K562 (cell line): ENCODE measurements around the gene GPC3. TPM values are rescaled to one million over a fixed set of nuclear protein-coding genes. Genes with fewer than 3 reads are reported as not detected.

Experiments used
- ATAC-seq: fragments of 200-7000 bp; cut with Tn5 transposase; 3 replicates; pipeline ENCODE4 v1.9.1; 2020; ENCODE audit warnings: moderate library complexity
- BruUV-seq: library from RNA; stranded (reverse); fragments of 400-500 nt; replicated peaks from 2 replicates; lab custom pipeline; 2021; lab: Mats Ljungman, UMichigan
- CTCF ChIA-PET: fragments of 300-600 bp; formaldehyde crosslinking; extraction: SDS; loops from one replicate; lab custom pipeline; 2021; ENCODE audit warnings: low intra/inter-chr PET ratio; lab: Yijun Ruan, JAX
- POLR2A ChIA-PET: fragments of 300-600, 350-650 bp; sonication (Branson Sonifier 250); formaldehyde crosslinking; extraction: SDS; loops from one replicate; lab custom pipeline; 2021; ENCODE audit warnings: antibody characterized with exemption, inconsistent platforms; lab: Yijun Ruan, JAX
- DNase-seq, 4 experiments: peaks; one replicate each; pipeline versions ENCODE4 v3.0.0 to v3.0.0-alpha.2; 2011 to 2018; ENCODE audit warnings: low spot score in 3 of 4, mixed read lengths in 3 of 4; ENCODE audit errors: extremely low read depth in 1 of 4
- FAIRE-seq: peaks from 2 replicates; lab custom pipeline; 2011; peaks lifted over from hg19 to GRCh38; lab: Jason Lieb, UNC
- H2AFZ ChIP-seq: 2 replicates; pipeline ENCODE4 v1.6.0; 2011; ENCODE audit warnings: low read depth, low read length, control low read depth, inconsistent platforms
- H3K27ac ChIP-seq: fragments of 200-600 bp; 3 replicates; pipeline ENCODE4 v1.8.0; 2011; ENCODE audit warnings: low read depth, mild to moderate bottlenecking, control low read depth, inconsistent platforms, low read length, moderate library complexity, mixed read lengths; ENCODE audit errors: extremely low read depth
- H3K27me3 ChIP-seq, 2 experiments: fragments of 300-600 bp in 1 of 2; 2 replicates in 1 of 2; 3 replicates in 1 of 2; pipeline versions ENCODE4 v1.6.0 to v1.8.0; 2011; ENCODE audit warnings: inconsistent platforms in 2 of 2, low read length in 2 of 2, mild to moderate bottlenecking in 1 of 2, mixed read lengths in 1 of 2, moderate library complexity in 1 of 2; ENCODE audit not compliant: control insufficient read depth in 2 of 2, insufficient read depth in 2 of 2
- H3K36me3 ChIP-seq: fragments of 300-600 bp; 3 replicates; pipeline ENCODE4 v1.8.0; 2011; ENCODE audit warnings: mild to moderate bottlenecking, low read length, inconsistent platforms; ENCODE audit not compliant: control insufficient read depth, insufficient read depth
- H3K4me1 ChIP-seq, 2 experiments: fragments of 200-600 bp in 1 of 2; replicated peaks in 1 of 2; 2 replicates in 1 of 2; 3 replicates in 1 of 2; pipeline versions ENCODE4 v1.5.1 to v1.8.0; 2011; ENCODE audit warnings: inconsistent platforms in 2 of 2, low read length in 2 of 2, mild to moderate bottlenecking in 1 of 2, mixed read lengths in 1 of 2, moderate library complexity in 1 of 2; ENCODE audit not compliant: control insufficient read depth in 2 of 2, insufficient read depth in 2 of 2
- H3K4me2 ChIP-seq: 2 replicates; pipeline ENCODE4 v1.6.1; 2011; ENCODE audit warnings: low read length, control low read depth, inconsistent platforms, mixed read lengths; ENCODE audit not compliant: insufficient read depth
- H3K4me3 ChIP-seq: fragments of 200-600 bp; sonication (generic), shearing (Covaris generic); 2 replicates; pipeline ENCODE4 v1.5.1; 2016; ENCODE audit warnings: control low read depth, inconsistent platforms
- H3K79me2 ChIP-seq: fragments of 200-600 bp; 3 replicates; pipeline ENCODE4 v1.8.0; 2011; ENCODE audit warnings: low read length, inconsistent platforms; ENCODE audit not compliant: control insufficient read depth, insufficient read depth
- H3K9ac ChIP-seq, 2 experiments: 2 replicates each; pipeline versions ENCODE4 v1.6.0 to v1.6.1; 2011; ENCODE audit warnings: low read depth in 2 of 2, low read length in 2 of 2, control low read depth in 1 of 2, inconsistent platforms in 1 of 2, mild to moderate bottlenecking in 1 of 2, mixed read lengths in 1 of 2; ENCODE audit not compliant: insufficient read depth in 1 of 2
- H3K9me1 ChIP-seq: one replicate; pipeline ENCODE4 v1.6.0; 2011; ENCODE audit warnings: inconsistent platforms, mild to moderate bottlenecking, low read length, moderate library complexity; ENCODE audit not compliant: control insufficient read depth, insufficient read depth
- H3K9me3 ChIP-seq: replicated peaks from 2 replicates; pipeline ENCODE4 v1.5.1; 2011; ENCODE audit warnings: low read depth, low read length, inconsistent platforms; ENCODE audit not compliant: control insufficient read depth, insufficient read depth
- H4K20me1 ChIP-seq: replicated peaks from 2 replicates; pipeline ENCODE4 v1.6.1; 2011; ENCODE audit warnings: low read length, inconsistent platforms, mixed read lengths; ENCODE audit not compliant: control insufficient read depth, insufficient read depth
- C11orf30 ChIP-seq: fragments of 450-650 bp; IDR thresholded peaks from 2 replicates; pipeline ENCODE4 v1.6.1; 2016; ENCODE audit warnings: low read depth, mild to moderate bottlenecking
- DMBX1 ChIP-seq: fragments of 250-450 bp; sonication (Bioruptor Pico); IDR thresholded peaks from 2 replicates; pipeline ENCODE4 v1.8.0; 2022; ENCODE audit warnings: inconsistent platforms, mild to moderate bottlenecking, moderate library complexity, borderline replicate concordance
- MAFF ChIP-seq: IDR thresholded peaks from 2 replicates; pipeline ENCODE4 v1.6.1; 2012; ENCODE audit warnings: low read length, improper control_type of control experiment
- NFIX ChIP-seq: fragments of 250-450 bp; sonication (Bioruptor Pico); IDR thresholded peaks from 2 replicates; pipeline ENCODE4 v1.4.0; 2020; ENCODE audit warnings: low read depth, mild to moderate bottlenecking, moderate library complexity
- NR4A1 ChIP-seq, 2 experiments: fragments of 250-450 bp in 1 of 2; fragments of 450-650 bp in 1 of 2; sonication (Bioruptor Pico) in 1 of 2; IDR thresholded peaks; 2 replicates each; pipeline versions ENCODE4 v1.4.0 to v1.6.1; 2016 to 2020; ENCODE audit warnings: mild to moderate bottlenecking in 2 of 2, missing compliant biosample characterization in 1 of 2, missing genetic modification characterization in 1 of 2, moderate library complexity in 1 of 2
- PHB ChIP-seq: fragments of 250-450 bp; sonication (Bioruptor Pico); IDR thresholded peaks from 2 replicates; pipeline ENCODE4 v1.5.0; 2021
- SRSF9 ChIP-seq: fragments of 200-400 bp; formaldehyde crosslinking; IDR thresholded peaks from 2 replicates; pipeline ENCODE4 v1.6.1; 2017; ENCODE audit warnings: low read depth, low read length, borderline replicate concordance
- WGBS: fragments of 100-300 bp; shearing (Covaris generic); methylation state at CpG from one replicate; pipeline ENCODE4 v1.1.6; 2016; ENCODE audit warnings: low coverage, mixed read lengths; ENCODE audit not compliant: insufficient coverage; ENCODE audit errors: missing lambda C conversion rate; 5-methylcytosine and 5-hydroxymethylcytosine counted together
- in situ Hi-C: fragments of 300-500 bp; cut with MboI; formaldehyde crosslinking; loops from 4 replicates; pipeline ENCODE4 v1.15.0; 2018; ENCODE audit warnings: inconsistent platforms, mixed read lengths
- intact Hi-C: fragments of 100-400 bp; cut with micrococcal nuclease; formaldehyde crosslinking; loops from 2 replicates; pipeline ENCODE4 v1.14.2; 2022
- polyA plus RNA-seq, 8 experiments: library from polyadenylated mRNA; depleted of rRNA in 4 of 8; stranded (reverse) in 5 of 8; unstranded in 3 of 8; fragments of >200 nt; fragmentation: Nextera tagmentation in 2 of 8; fragmentation: Illumina TruSeq in 1 of 8; extraction: Ambion mirVana in 2 of 8; extraction: Trizol in 1 of 8; gene quantifications; 2 replicates each; pipeline versions ENCODE4 v1.2.1 to v1.2.3, GENCODE V29; 2011 to 2014; ENCODE audit warnings: inconsistent platforms in 1 of 8, missing spikeins in 1 of 8
- total RNA-seq, 7 experiments: library from RNA; depleted of rRNA in 6 of 7; stranded (reverse); fragments of >200 nt in 6 of 7; fragmentation: Illumina TruSeq in 2 of 7; extraction: Trizol in 2 of 7; gene quantifications; 2 replicates each; pipeline versions ENCODE4 v1.2.1 to v1.2.3, GENCODE V29; 2011 to 2021; ENCODE audit warnings: low replicate concordance in 1 of 7
- TF ChIP-seq, protein P1 (sequence below): fragments of 200-800 bp; sonication (Bioruptor generic); IDR thresholded peaks from 2 replicates; pipeline ENCODE4 v1.6.1; 2017; ENCODE audit warnings: missing genetic modification characterization, missing compliant biosample characterization
- TF ChIP-seq, protein P2 (sequence below): sonication (generic); formaldehyde crosslinking; IDR thresholded peaks from 2 replicates; pipeline ENCODE4 v1.8.1; 2022; ENCODE audit warnings: missing genetic modification reagents
- TF ChIP-seq, protein P3 (sequence below): fragments of 250-450 bp; sonication (Bioruptor Pico); IDR thresholded peaks from 2 replicates; pipeline ENCODE4 v1.5.0; 2021; ENCODE audit warnings: mild to moderate bottlenecking, moderate library complexity

GPC3 gene
- total and polyA plus RNA-seq, 9 of the 15 experiments (the other 6 are each of a cell fraction or from before 2014, with no cell fraction given), result 0.42 TPM; not detected in 8

DNA sequence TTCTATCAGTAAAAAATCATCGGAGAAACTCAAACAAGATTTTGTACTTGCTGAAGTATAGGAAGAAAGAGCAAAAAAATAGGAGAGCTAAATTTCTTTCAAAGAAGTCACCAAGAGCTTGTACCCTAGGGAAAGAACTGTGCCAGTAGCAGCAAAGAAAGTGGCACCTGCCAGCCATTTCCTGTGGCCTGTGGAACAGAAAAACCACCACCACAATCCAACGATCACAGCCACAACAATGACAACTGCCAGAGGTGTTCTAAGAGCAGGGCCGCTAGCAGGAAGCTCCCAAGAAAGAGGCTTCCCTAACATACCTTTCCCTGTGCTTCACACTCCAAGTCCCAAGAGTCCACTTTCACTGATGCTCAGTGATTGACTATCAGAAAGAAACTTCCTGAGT is 304.0 kb downstream of the GPC3 start (continued):
- TF ChIP-seq, protein P1, sequence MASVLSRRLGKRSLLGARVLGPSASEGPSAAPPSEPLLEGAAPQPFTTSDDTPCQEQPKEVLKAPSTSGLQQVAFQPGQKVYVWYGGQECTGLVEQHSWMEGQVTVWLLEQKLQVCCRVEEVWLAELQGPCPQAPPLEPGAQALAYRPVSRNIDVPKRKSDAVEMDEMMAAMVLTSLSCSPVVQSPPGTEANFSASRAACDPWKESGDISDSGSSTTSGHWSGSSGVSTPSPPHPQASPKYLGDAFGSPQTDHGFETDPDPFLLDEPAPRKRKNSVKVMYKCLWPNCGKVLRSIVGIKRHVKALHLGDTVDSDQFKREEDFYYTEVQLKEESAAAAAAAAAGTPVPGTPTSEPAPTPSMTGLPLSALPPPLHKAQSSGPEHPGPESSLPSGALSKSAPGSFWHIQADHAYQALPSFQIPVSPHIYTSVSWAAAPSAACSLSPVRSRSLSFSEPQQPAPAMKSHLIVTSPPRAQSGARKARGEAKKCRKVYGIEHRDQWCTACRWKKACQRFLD, result no peak
- TF ChIP-seq SRSF9 (no peak), PHB (no peak), C11orf30 (no peak)

DNA sequence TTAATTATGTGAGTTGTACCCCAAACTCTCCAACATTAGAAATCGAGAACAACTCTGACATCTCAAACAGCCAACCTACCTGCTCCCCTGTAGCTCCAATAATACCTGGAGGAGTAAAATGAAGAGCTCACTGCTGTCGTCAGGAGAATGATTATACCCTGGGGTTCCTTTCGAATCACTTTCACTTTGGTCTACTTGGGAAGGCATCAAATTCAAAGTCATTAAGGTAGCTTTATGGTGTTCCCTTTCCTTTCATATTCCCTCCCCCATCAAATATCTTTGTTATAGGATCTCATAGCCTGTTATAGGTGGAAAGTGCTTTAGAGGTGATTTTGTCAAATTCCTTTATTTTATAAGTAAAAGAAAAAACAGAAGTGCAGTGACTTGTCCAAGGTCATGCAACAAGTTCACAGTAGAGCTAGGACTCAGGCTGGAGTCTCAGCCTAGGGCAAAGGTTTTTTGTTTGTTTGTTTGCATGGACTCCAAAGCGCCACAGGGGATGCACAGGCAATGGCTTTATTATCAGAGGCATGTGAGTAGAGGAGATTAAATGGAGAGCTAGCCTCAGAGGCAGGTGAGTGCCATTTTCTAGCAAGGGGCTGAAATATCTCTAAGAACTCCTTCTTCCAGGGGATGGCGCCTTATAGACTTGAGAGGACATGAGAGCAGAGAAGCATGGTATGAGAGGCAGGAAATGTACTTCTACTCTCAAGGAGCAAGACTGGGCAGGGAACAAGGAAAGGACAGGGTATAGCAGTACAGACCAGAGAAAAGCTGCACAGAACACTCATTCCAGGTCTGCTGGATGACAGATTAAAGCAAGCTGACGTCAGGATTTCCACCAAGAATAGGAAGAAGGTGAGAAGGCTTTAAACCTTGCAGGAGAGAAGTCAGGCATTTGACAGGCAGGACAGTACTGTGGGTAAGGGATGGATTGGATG is 308.0 kb downstream of the GPC3 start:
- CTCF ChIA-PET, result interaction anchor here (0.6 kb wide), 1 partner anchor 439 kb away, joined by 3 read pairs; no protein-coding TSS in a partner anchor
- H3K4me1 ChIP-seq, result no peaks in the 10 kb centered on the region
- no peaks in the 10 kb centered on the region for H3K79me2 ChIP-seq
- no peaks in the 10 kb centered on the region for H3K27me3 ChIP-seq
- H3K9me3 ChIP-seq, result no peaks in the 10 kb centered on the region
- in situ Hi-C loops, result no loop called here
- no peaks in the 10 kb centered on the region for H4K20me1 ChIP-seq
- no peak for FAIRE-seq
- WGBS, result 0% methylated on average over 6 of the region's 6 CpGs
- TF ChIP-seq, protein P2, sequence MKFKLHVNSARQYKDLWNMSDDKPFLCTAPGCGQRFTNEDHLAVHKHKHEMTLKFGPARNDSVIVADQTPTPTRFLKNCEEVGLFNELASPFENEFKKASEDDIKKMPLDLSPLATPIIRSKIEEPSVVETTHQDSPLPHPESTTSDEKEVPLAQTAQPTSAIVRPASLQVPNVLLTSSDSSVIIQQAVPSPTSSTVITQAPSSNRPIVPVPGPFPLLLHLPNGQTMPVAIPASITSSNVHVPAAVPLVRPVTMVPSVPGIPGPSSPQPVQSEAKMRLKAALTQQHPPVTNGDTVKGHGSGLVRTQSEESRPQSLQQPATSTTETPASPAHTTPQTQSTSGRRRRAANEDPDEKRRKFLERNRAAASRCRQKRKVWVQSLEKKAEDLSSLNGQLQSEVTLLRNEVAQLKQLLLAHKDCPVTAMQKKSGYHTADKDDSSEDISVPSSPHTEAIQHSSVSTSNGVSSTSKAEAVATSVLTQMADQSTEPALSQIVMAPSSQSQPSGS (CRISPR knock-in tag), result no peak
- TF ChIP-seq DMBX1 (CRISPR knock-in tag) (no peak), NR4A1 (CRISPR knock-in tag; IDR thresholded peaks at IDR 0.05) (no peak), NR4A1 (tag; IDR thresholded peaks at IDR 0.05) (no peak), NFIX (CRISPR knock-in tag) (no peak), MAFF (no peak)
- TF ChIP-seq, protein P3, sequence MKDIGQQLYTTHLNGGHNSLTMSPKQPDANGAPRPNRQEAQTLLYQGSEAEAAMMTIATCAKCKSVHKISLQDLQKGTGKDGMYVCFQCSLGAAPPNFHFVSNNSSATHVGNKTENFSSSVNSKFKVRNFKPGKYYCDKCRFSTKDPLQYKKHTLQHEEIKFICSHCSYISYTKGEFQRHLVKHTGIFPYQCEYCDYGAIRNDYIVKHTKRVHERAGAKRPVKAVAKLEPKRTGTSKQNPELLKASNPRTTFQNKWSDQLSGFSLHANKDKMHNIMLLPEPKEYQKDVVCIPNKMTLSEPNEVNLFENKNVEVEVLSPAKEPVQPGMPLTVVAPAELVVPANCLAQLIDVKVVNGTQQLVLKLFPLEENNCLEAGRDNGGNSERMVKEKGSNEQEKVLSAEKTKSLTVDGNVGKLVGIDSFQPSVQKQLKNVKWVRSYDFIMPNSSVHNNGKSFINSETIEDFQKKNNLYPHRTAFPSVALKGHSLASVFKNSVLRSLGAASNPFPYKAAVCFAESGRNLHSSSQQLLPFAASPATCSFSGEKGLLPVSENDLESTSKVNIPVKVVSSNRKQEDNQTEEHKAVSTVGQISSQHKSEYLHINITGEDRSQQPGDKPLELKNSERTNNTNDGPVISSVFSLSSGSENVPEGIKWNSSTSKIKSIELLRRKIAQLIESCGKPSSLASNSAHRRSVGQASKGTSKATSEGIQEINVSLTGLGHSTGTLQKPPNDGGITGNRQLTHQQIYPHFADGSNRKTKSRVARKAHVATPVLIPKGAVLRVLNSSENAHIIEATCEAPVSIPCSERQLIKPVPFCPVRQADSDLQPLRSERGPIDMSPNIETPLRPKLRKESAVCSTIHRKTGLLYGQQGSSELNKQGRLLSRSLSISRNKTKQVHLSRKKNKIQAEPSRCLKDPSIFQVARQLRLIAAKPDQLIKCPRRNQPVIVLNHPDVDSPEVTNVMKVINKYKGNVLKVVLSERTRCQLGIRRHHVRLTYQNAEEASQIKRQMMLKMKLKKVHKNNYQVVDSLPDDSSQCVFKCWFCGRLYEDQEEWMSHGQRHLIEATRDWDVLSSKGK (CRISPR knock-in tag), result no peak
- TF ChIP-seq, all 486 proteins: peak for 0
- no peaks in the 10 kb centered on the region for H3K36me3 ChIP-seq
- no peak overlapping the region for H2AFZ ChIP-seq
- H3K4me3 ChIP-seq, result no peak overlapping the region
- no peak overlapping the region for H3K9ac ChIP-seq
- no peaks in the 10 kb centered on the region for H3K9me1 ChIP-seq
- BruUV-seq, result no TSS peak
- H3K4me2 ChIP-seq, result no peak overlapping the region
- POLR2A ChIA-PET, result no interaction called here
- ATAC-seq (no peak), DNase-seq (no peak)
- intact Hi-C loops, result no loop called here
- H3K27ac ChIP-seq, result no peak overlapping the region
